Lung (tissue), 12 donors: ENCODE results near the gene RGS2. TPM values are rescaled to one million over a fixed set of nuclear protein-coding genes. Genes with fewer than 3 reads are reported as not detected.

Source experiments
- ATAC-seq: fragments of 200-7000 bp; cut with Tn5 transposase; one replicate; pipeline ENCODE4 v1.9.1; 2020; ENCODE audit warnings: moderate number of reproducible peaks; ENCODE audit not compliant: insufficient read depth, low FRiP score
- DNase-seq, 3 donors: peaks; one replicate each; pipeline ENCODE4 v3.0.0-alpha.2; 2013 to 2017
- H3K27ac ChIP-seq, 2 donors: one replicate each; pipeline ENCODE4 v1.5.1; 2013; ENCODE audit warnings: mild to moderate bottlenecking in 2 of 2, moderate library complexity in 2 of 2, control low read depth in 1 of 2, inconsistent platforms in 1 of 2, low read depth in 1 of 2, low read length in 1 of 2
- H3K27me3 ChIP-seq, 3 donors: one replicate each; pipeline ENCODE4 v1.5.1; 2013; ENCODE audit warnings: low read length in 2 of 3; ENCODE audit not compliant: control insufficient read depth in 3 of 3, insufficient read depth in 3 of 3
- H3K36me3 ChIP-seq, 4 donors: one replicate each; pipeline ENCODE4 v1.5.1; 2013; ENCODE audit warnings: low read length in 4 of 4, mild to moderate bottlenecking in 1 of 4, moderate library complexity in 1 of 4; ENCODE audit not compliant: control insufficient read depth in 4 of 4, insufficient read depth in 4 of 4
- H3K4me1 ChIP-seq, 5 donors: one replicate each; pipeline ENCODE4 v1.5.1; 2013; ENCODE audit warnings: low read length in 5 of 5, mild to moderate bottlenecking in 2 of 5, moderate library complexity in 1 of 5; ENCODE audit not compliant: control insufficient read depth in 5 of 5, insufficient read depth in 5 of 5
- H3K4me3 ChIP-seq: one replicate; pipeline ENCODE4 v1.5.1; 2013; ENCODE audit warnings: mild to moderate bottlenecking, control low read depth, moderate library complexity
- H3K9ac ChIP-seq, 2 donors: one replicate each; pipeline ENCODE4 v1.5.1; 2013; ENCODE audit warnings: low read length in 2 of 2, control low read depth in 1 of 2; ENCODE audit not compliant: insufficient read depth in 1 of 2
- H3K9me3 ChIP-seq, 4 donors: one replicate each; pipeline ENCODE4 v1.5.1; 2013; ENCODE audit warnings: low read length in 3 of 4, mild to moderate bottlenecking in 1 of 4, moderate library complexity in 1 of 4; ENCODE audit not compliant: control insufficient read depth in 4 of 4, insufficient read depth in 3 of 4
- CTCF ChIP-seq: IDR thresholded peaks from 2 replicates; pipeline ENCODE4 v1.5.1; 2012; ENCODE audit warnings: mild to moderate bottlenecking; ENCODE audit errors: control extremely low read depth, extremely low read depth
- WGBS, 2 donors: extraction: QIAGEN DNeasy Blood & Tissue Kit; methylation state at CpG; one replicate each; pipeline ENCODE4 v1.1.7; 2013; 5-methylcytosine and 5-hydroxymethylcytosine counted together
- polyA plus RNA-seq, 2 donors: library from polyadenylated mRNA; stranded (reverse); fragments of 200-250 nt; gene quantifications; one replicate each; pipeline ENCODE4 v1.2.1, GENCODE V29; 2013
- total RNA-seq, 2 donors: library from RNA; depleted of rRNA in 1 of 2; stranded (reverse); fragments of >200 nt in 1 of 2; gene quantifications; one replicate each; pipeline ENCODE4 v1.2.1, GENCODE V29; 2014 to 2021
- donor health status: control.
- donor health status: control.
- donor health status: Bipolar disorder and iron deficiency.
- donor health status: healthy.
- donor health status: DM: yes; HTN: yes; CAD: no.

RGS2 gene
- total and polyA plus RNA-seq, 4 donors: 36.4 to 111 (median 62.1) TPM

DNA sequence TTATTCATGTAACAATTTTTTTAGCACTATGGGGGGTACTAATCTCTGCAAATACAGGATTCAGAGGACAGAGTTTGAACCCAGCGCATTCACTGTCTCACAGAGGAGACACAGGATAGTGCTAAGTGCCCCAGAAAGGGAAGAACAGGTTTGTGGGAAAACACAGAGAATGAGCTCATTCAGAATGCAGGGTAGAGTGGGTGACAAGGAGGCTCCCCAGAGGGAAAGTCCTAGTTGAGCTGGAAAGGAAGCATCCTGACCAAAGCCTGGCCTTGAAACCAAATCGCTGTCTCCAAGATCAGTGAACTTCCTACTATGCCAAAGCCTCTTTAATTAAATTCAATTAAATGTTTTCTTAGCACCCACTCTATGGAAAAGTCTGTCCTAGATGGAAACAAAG lies 19.0 kb upstream of the RGS2 start:
- Histone ChIP-seq H3K9me3 (no peaks in the 10 kb centered on the region), H3K27me3 (no peaks in the 10 kb centered on the region), H3K9ac (no peak overlapping the region), H3K4me3 (no peak overlapping the region), H3K36me3 (no peaks in the 10 kb centered on the region), H3K27ac (no peak overlapping the region), H3K4me1 (peaks cover 0 to 5% (median 0%) of the 10 kb centered on the region in 5 donors)
- ATAC-seq (no peak), DNase-seq (no peak)
- no peak for TF ChIP-seq CTCF
- WGBS, 2 donors: 88 to 89% methylated on average over 2 of the region's 2 CpGs

GRCh38 chr1:192792628-192793027 lies 16.2 kb upstream of the RGS2 start:
- H3K9ac ChIP-seq: no peak overlapping the region
- no peak overlapping the region for H3K27ac ChIP-seq
- no peaks in the 10 kb centered on the region for H3K9me3 ChIP-seq
- WGBS, 2 donors: 78 to 84% methylated on average over 2 of the region's 2 CpGs
- ATAC-seq: no peak
- no peaks in the 10 kb centered on the region for H3K36me3 ChIP-seq
- peaks cover 0 to 5% (median 0%) of the 10 kb centered on the region in 5 donors for H3K4me1 ChIP-seq
- no peak for TF ChIP-seq CTCF
- no peak overlapping the region for H3K4me3 ChIP-seq
- H3K27me3 ChIP-seq: no peaks in the 10 kb centered on the region
- DNase-seq: no peak

DNA sequence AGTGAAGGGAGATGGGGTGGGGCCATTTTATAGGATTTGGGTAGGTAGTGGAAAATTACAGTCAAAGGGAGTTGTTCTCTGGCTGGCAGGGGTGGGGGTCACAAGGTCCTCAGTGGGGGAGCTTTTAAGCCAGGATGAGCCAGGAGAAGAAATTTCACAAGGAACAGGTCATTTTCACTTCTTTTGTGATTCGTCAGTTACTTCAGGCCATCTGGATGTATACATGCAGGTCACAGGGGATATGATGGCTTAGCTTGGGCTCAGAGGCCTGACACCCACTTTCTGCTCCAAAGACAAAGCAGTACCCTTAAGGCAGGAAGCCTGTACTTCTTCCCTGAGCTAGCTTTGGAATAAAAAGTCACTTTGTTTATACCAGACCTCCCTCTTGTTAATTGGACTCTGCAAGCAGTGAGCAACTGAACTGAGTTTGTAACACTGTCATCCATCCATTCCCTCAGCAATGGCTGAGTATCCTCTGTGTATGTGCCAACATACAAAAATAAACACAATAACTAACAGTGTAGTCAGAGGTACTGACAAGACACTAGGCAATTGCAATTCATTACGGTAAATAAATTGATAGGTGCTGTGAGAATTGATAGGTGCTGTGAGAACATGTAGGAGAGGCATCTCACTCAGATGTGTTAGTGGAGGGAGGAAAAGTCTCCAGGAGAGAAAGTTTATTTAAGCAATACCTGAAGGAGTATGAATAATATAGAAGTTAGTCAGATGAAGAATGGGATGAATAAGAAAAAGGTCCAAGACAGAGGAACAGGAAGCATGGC lies 14.7 kb upstream of the RGS2 start:
- Histone ChIP-seq H3K9ac (no peak overlapping the region), H3K4me3 (no peak overlapping the region), H3K4me1 (peaks cover 0 to 5% (median 0%) of the 10 kb centered on the region in 5 donors), H3K36me3 (no peaks in the 10 kb centered on the region), H3K9me3 (no peaks in the 10 kb centered on the region), H3K27me3 (no peaks in the 10 kb centered on the region), H3K27ac (no peak overlapping the region)
- DNase-seq (no peak), ATAC-seq (no peak)
- 86 to 88% methylated on average over 2 of the region's 2 CpGs for WGBS, 2 donors
- no peak for TF ChIP-seq CTCF

GRCh38 chr1:192794768-192795035 lies 14.1 kb upstream of the RGS2 start:
- Histone ChIP-seq H3K4me1 (peaks cover 0 to 5% (median 0%) of the 10 kb centered on the region in 5 donors), H3K9ac (no peak overlapping the region), H3K27ac (no peak overlapping the region), H3K36me3 (no peaks in the 10 kb centered on the region), H3K4me3 (no peak overlapping the region), H3K9me3 (no peaks in the 10 kb centered on the region), H3K27me3 (no peaks in the 10 kb centered on the region)
- DNase-seq (no peak), ATAC-seq (no peak)
- no peak for TF ChIP-seq CTCF
